Breast epithelium (tissue), 4 donors: ENCODE results near the gene ADGRL3. TPM values are rescaled to one million over a fixed set of nuclear protein-coding genes. Genes with fewer than 3 reads are reported as not detected.
A peak's percentile ranks its signal among the peaks of the same experiment; 100 is the strongest.

Experiments used
- DNase-seq, 2 donors: peaks; one replicate each; pipeline ENCODE4 v3.0.0-alpha.2; 2019; ENCODE audit warnings: low spot score in 2 of 2
- H3K27ac ChIP-seq, 2 donors: fragments of 200-600 bp; sonication (generic) in 1 of 2; one replicate each; pipeline ENCODE4 v1.5.1; 2016 to 2019; ENCODE audit warnings: mild to moderate bottlenecking in 1 of 2
- H3K27me3 ChIP-seq, 2 donors: fragments of 200-600 bp; sonication (generic) in 1 of 2; one replicate each; pipeline versions ENCODE4 v1.5.1 to v1.6.0; 2017 to 2019; ENCODE audit warnings: control low read depth in 1 of 2, mild to moderate bottlenecking in 1 of 2
- H3K36me3 ChIP-seq: fragments of 200-600 bp; one replicate; pipeline ENCODE4 v1.5.1; 2019
- H3K4me1 ChIP-seq, 2 donors: fragments of 200-600 bp; sonication (generic); one replicate each; pipeline ENCODE4 v1.5.1; 2016 to 2019; ENCODE audit warnings: control low read depth in 1 of 2
- H3K4me3 ChIP-seq, 3 donors: fragments of 200-600 bp; sonication (generic); 1 replicate in 2 of 3; 2 replicates in 1 of 3; pipeline ENCODE4 v1.5.1; 2016 to 2019; ENCODE audit warnings: mild to moderate bottlenecking in 3 of 3, moderate library complexity in 2 of 3
- H3K9me3 ChIP-seq, 2 donors: fragments of 200-600 bp; sonication (generic) in 1 of 2; one replicate each; pipeline ENCODE4 v1.5.1; 2016 to 2019; ENCODE audit warnings: control low read depth in 1 of 2
- POLR2A ChIP-seq: fragments of 450-650 bp; IDR thresholded peaks from one replicate; pipeline ENCODE4 v1.6.1; 2016; ENCODE audit warnings: antibody characterized with exemption, mild to moderate bottlenecking, moderate library complexity
- POLR2AphosphoS5 ChIP-seq, 3 donors: sonication (generic); formaldehyde crosslinking; IDR thresholded peaks; one replicate each; pipeline ENCODE4 v1.6.1; 2017; ENCODE audit warnings: antibody characterized with exemption in 3 of 3
- intact Hi-C: fragments of 100-400 bp; cut with DNase I; formaldehyde crosslinking; loops from one replicate; pipeline ENCODE4 v1.15.1; 2023; ENCODE audit warnings: low total_unique reads
- total RNA-seq, 3 donors: library from RNA; depleted of rRNA; stranded (reverse); fragments of >200 nt; gene quantifications; one replicate each; pipeline ENCODE4 v1.1.0, GENCODE V29; 2016
- TF ChIP-seq, protein P1 (sequence below), 3 donors: fragments of 450-650 bp; IDR thresholded peaks; one replicate each; pipeline ENCODE4 v1.5.1; 2016 to 2017; ENCODE audit warnings: antibody characterized with exemption in 3 of 3, mild to moderate bottlenecking in 3 of 3, moderate library complexity in 3 of 3

The ADGRL3 gene
- total RNA-seq, 3 donors from 2014 or later = 4.2 to 8.2 (median 6.6) TPM

DNA sequence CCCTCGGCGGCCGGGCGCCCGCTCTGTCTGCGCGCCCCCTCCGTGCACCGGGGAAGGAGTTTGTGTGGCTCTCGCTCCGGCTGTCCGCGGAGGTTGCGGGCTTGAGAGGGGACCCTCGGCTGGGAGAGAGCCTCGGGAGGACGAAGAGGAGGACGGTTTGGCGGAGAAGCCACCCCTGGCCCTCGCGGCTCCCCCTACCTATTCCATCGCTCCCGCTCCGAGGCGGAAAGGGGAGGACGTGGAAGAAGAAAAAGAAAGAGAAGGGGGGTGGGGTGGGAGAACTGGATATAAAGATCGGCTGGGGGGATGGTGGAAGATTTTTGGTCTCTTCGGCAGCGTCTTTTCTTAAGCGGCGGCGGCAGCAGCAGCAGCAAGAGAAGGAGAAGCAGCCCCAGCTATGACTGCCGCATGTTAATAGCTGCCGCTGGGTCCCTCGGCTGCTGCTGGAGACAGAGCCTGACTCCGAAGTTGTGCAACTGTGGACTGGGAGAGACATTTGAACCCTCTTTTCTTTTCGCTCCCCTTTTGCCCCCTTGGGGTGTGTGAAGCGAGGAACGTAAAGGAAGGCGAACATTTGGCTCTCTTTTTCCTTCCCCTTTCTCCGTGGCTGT lies 895 bp downstream of the ADGRL3 start:
- peaks cover 3 to 30% of the 10 kb centered on the region in 2 donors for H3K27me3 ChIP-seq
- H3K4me1 ChIP-seq = no peaks in the 10 kb centered on the region
- H3K36me3 ChIP-seq = no peaks in the 10 kb centered on the region
- no peak for DNase-seq
- H3K27ac ChIP-seq = no peak overlapping the region
- no peaks in the 10 kb centered on the region for H3K9me3 ChIP-seq
- no peak for TF ChIP-seq POLR2A
- TF ChIP-seq, protein P1, sequence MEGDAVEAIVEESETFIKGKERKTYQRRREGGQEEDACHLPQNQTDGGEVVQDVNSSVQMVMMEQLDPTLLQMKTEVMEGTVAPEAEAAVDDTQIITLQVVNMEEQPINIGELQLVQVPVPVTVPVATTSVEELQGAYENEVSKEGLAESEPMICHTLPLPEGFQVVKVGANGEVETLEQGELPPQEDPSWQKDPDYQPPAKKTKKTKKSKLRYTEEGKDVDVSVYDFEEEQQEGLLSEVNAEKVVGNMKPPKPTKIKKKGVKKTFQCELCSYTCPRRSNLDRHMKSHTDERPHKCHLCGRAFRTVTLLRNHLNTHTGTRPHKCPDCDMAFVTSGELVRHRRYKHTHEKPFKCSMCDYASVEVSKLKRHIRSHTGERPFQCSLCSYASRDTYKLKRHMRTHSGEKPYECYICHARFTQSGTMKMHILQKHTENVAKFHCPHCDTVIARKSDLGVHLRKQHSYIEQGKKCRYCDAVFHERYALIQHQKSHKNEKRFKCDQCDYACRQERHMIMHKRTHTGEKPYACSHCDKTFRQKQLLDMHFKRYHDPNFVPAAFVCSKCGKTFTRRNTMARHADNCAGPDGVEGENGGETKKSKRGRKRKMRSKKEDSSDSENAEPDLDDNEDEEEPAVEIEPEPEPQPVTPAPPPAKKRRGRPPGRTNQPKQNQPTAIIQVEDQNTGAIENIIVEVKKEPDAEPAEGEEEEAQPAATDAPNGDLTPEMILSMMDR (IDR thresholded peaks at IDR 0.05) = no peak
- TF ChIP-seq POLR2AphosphoS5 (IDR thresholded peaks at IDR 0.05) = no peak
- intact Hi-C loops = loop anchor here (1.0 kb wide), 1 partner anchor 19 kb away; no protein-coding TSS in a partner anchor
- peak overlapping the region; percentile 53 to 66 (median 55) for H3K4me3 ChIP-seq

- DNase-seq = no peak
- H3K9me3 ChIP-seq = no peaks in the 10 kb centered on the region
- H3K27ac ChIP-seq = no peak overlapping the region
- intact Hi-C loops = loop anchor here (1.0 kb wide), 1 partner anchor 19 kb away; no protein-coding TSS in a partner anchor
- no peak for TF ChIP-seq POLR2A
- TF ChIP-seq POLR2AphosphoS5 (IDR thresholded peaks at IDR 0.05) = no peak
- TF ChIP-seq, protein P1 (IDR thresholded peaks at IDR 0.05) = no peak
- H3K27me3 ChIP-seq = peaks cover 3 to 30% of the 10 kb centered on the region in 2 donors
- no peaks in the 10 kb centered on the region for H3K4me1 ChIP-seq
- peak overlapping the region; percentile 53 to 66 (median 55) for H3K4me3 ChIP-seq
- H3K36me3 ChIP-seq = no peaks in the 10 kb centered on the region
Observed at GRCh38 chr4:61201561-61201960, 1.4 kb downstream of the ADGRL3 start.

DNA sequence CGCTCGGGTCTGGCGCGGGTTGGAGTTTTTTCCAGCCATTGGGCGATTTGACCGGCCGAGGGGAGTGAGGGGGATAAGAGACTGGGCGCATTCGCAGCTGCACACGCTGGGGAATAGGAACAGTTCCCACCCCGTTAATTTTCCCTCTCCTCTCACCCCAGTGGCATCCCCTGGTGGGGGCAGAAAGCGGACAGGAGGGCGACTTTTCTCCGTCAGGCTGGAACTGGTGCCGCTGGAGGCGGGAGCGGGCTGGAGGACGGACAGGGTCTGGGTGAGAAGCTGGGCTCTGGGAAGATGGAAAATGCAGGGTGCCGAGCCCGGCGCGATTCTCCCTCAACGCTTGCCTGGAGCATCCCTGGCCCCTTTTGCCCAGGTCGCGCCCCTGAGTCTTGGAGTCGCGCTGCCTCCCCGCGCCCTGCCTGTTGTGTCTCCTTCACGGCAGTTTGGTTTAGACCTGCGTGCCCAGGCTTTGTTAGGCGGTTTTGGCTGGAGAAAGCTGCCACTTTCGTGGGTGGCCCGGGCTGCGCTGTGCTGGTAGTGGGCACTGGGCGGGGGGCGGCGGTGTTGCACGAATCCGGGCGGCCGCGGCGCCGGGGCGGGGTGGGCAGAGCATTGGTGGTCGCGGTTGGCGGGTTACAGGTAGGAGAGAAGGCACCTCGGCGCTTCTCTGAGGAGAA lies 2.0 kb downstream of the ADGRL3 start:
- TF ChIP-seq, protein P1 (IDR thresholded peaks at IDR 0.05) = no peak
- TF ChIP-seq POLR2AphosphoS5 (IDR thresholded peaks at IDR 0.05) (no peak), POLR2A (no peak)
- Histone ChIP-seq H3K36me3 (no peaks in the 10 kb centered on the region), H3K27me3 (peaks cover 3 to 30% of the 10 kb centered on the region in 2 donors), H3K4me1 (no peaks in the 10 kb centered on the region), H3K27ac (peak overlapping the region in 1 of 2 donors; percentile 7), H3K4me3 (peak overlapping the region; percentile 53 to 66 (median 55)), H3K9me3 (no peaks in the 10 kb centered on the region)
- no peak for DNase-seq
- intact Hi-C loops = loop anchor here (1.0 kb wide), 2 partner anchors 20 to 25 kb away; no protein-coding TSS in a partner anchor

DNA sequence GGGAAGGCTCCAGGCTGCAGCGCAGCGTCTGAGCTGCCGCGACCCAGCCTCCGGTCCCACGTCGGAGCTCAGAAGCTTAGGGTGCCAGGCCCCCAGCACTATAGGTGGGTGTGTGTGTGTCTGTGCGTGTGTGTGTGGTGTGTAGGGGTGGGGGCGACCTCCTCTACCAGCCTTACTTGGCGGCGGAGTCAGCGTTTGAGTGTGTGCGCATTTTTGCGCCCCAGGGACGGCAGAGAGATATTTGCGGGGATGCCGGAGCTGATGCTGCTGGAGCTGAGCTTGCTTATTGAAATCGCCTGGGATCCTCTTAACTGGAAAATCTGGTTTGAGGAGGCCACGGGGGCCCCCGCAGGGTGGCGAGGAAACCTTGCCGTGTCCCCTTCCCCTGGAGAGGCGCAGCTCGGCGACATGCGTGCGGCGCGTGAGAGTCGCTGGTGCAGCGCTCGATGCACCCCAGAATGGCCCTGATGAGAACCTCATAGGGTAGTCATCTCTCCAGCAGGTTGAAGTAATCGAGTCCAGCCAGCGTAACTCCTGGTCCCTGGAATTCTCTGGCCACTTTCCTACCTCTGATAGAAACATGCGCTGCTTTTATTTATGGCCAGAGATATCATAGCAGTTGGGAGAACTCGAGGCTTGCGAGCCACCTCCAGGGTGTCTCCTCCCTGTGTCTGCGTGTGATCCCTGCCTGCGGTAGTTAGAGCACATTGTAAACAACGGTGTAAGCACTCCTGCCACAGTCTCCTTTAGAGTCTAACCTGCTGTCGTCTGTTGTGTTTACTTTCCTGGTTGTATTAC lies 2.7 kb downstream of the ADGRL3 start:
- H3K27me3 ChIP-seq = peaks cover 3 to 30% of the 10 kb centered on the region in 2 donors
- no peak for TF ChIP-seq POLR2AphosphoS5 (IDR thresholded peaks at IDR 0.05)
- TF ChIP-seq, protein P1 (IDR thresholded peaks at IDR 0.05) = no peak
- TF ChIP-seq POLR2A = no peak
- H3K36me3 ChIP-seq = no peaks in the 10 kb centered on the region
- intact Hi-C loops = loop anchor here (1.0 kb wide), 1 partner anchor 24 kb away; no protein-coding TSS in a partner anchor
- no peak for DNase-seq
- no peaks in the 10 kb centered on the region for H3K9me3 ChIP-seq
- H3K27ac ChIP-seq = peak overlapping the region in 1 of 2 donors; percentile 7
- no peaks in the 10 kb centered on the region for H3K4me1 ChIP-seq
- H3K4me3 ChIP-seq = peak overlapping the region; percentile 53 to 66 (median 55)
